OCI-LY7 (cell line): ENCODE data around the gene TMEM259. TPM values are rescaled to one million over a fixed set of nuclear protein-coding genes. Genes with fewer than 3 reads are reported as not detected.

Experiments used
- BruUV-seq: library from RNA; stranded (reverse); fragments of 400-500 nt; replicated peaks from 2 replicates; lab custom pipeline; 2021; lab: Mats Ljungman, UMichigan
- CTCF ChIA-PET: fragments of 300-600 bp; sonication (Branson Sonifier 250); formaldehyde crosslinking; loops from one replicate; lab custom pipeline; 2022; ENCODE audit warnings: antibody characterized with exemption; ENCODE audit not compliant: unreplicated experiment; lab: Charles Lee
- POLR2A ChIA-PET: fragments of 300-600 bp; sonication (Branson Sonifier 250); formaldehyde crosslinking; loops from one replicate; lab custom pipeline; 2022; ENCODE audit warnings: antibody characterized with exemption; lab: Charles Lee
- DNase-seq: peaks from one replicate; pipeline ENCODE4 v3.0.0-alpha.2; 2015; ENCODE audit warnings: low spot score
- H2AFZ ChIP-seq: fragments of 200-600 bp; sonication (generic), shearing (Covaris generic); 2 replicates; pipeline ENCODE4 v1.6.1; 2014; ENCODE audit warnings: mild to moderate bottlenecking, antibody characterized with exemption, low read length, moderate library complexity
- H3K27ac ChIP-seq: fragments of 200-600 bp; sonication (generic); 2 replicates; pipeline ENCODE4 v1.5.1; 2014; ENCODE audit warnings: mixed run types, low read depth, mild to moderate bottlenecking, moderate library complexity, low read length, inconsistent platforms; ENCODE audit not compliant: poor library complexity, severe bottlenecking
- H3K36me3 ChIP-seq: fragments of 200-600 bp; sonication (generic); 2 replicates; pipeline ENCODE4 v1.6.1; 2014; ENCODE audit warnings: mild to moderate bottlenecking, antibody characterized with exemption, low read length, moderate library complexity, mixed read lengths; ENCODE audit not compliant: insufficient read depth
- H3K4me1 ChIP-seq: fragments of 200-600 bp; sonication (generic); 2 replicates; pipeline ENCODE4 v1.5.1; 2014; ENCODE audit warnings: mild to moderate bottlenecking, low read length; ENCODE audit not compliant: insufficient read depth, poor library complexity, severe bottlenecking
- H3K4me2 ChIP-seq: fragments of 200-600 bp; sonication (generic); 2 replicates; pipeline ENCODE4 v1.6.1; 2014; ENCODE audit warnings: mild to moderate bottlenecking, low read length
- H3K4me3 ChIP-seq: fragments of 200-600 bp; sonication (generic); 2 replicates; pipeline ENCODE4 v1.5.1; 2014; ENCODE audit warnings: mild to moderate bottlenecking, low read depth, low read length; ENCODE audit not compliant: poor library complexity, severe bottlenecking
- H3K79me2 ChIP-seq: fragments of 200-600 bp; sonication (generic); 2 replicates; pipeline ENCODE4 v1.6.1; 2016; ENCODE audit warnings: low read depth, mild to moderate bottlenecking, low read length, moderate library complexity, mixed read lengths; ENCODE audit not compliant: insufficient read depth
- H3K9me2 ChIP-seq: fragments of 200-600 bp; sonication (generic); 2 replicates; pipeline ENCODE4 v1.6.1; 2016; ENCODE audit warnings: mild to moderate bottlenecking, low read length, mixed read lengths; ENCODE audit not compliant: insufficient read depth
- H3K9me3 ChIP-seq: fragments of 200-600 bp; sonication (generic); 2 replicates; pipeline ENCODE4 v1.6.1; 2014; ENCODE audit warnings: mild to moderate bottlenecking, mixed run types, low read length, mixed read lengths
- H4K20me1 ChIP-seq: fragments of 200-600 bp; sonication (generic); 2 replicates; pipeline ENCODE4 v1.6.1; 2014; ENCODE audit warnings: mild to moderate bottlenecking, antibody characterized with exemption, low read length, moderate library complexity, mixed read lengths; ENCODE audit not compliant: insufficient read depth
- EZH2phosphoT487 ChIP-seq: fragments of 200-600 bp; sonication (generic); IDR thresholded peaks from 2 replicates; pipeline ENCODE4 v1.6.1; 2018; ENCODE audit warnings: low read depth, borderline replicate concordance, mild to moderate bottlenecking, mixed run types, antibody characterized with exemption, low read length, moderate library complexity, mixed read lengths
- intact Hi-C: fragments of 100-400 bp; cut with micrococcal nuclease; formaldehyde crosslinking; loops from one replicate; pipeline ENCODE4 v1.10.0; 2022; ENCODE audit not compliant: unreplicated experiment
- total RNA-seq, 2 experiments: library from RNA; depleted of rRNA in 1 of 2; stranded (reverse); fragments of >200 nt in 1 of 2; shearing (Covaris generic) in 1 of 2; gene quantifications; 2 replicates each; pipeline ENCODE4 v1.2.3, GENCODE V29; 2014 to 2022
- TF ChIP-seq, protein P1 (sequence below): fragments of 200-600 bp; sonication (generic); conservative IDR thresholded peaks from 2 replicates; pipeline ENCODE4 v1.5.1; 2014; ENCODE audit warnings: mild to moderate bottlenecking, antibody characterized with exemption, low read length, moderate library complexity, mixed read lengths

TMEM259 gene
- total RNA-seq, 2 experiments from 2014 or later: 169 to 195 TPM

DNA sequence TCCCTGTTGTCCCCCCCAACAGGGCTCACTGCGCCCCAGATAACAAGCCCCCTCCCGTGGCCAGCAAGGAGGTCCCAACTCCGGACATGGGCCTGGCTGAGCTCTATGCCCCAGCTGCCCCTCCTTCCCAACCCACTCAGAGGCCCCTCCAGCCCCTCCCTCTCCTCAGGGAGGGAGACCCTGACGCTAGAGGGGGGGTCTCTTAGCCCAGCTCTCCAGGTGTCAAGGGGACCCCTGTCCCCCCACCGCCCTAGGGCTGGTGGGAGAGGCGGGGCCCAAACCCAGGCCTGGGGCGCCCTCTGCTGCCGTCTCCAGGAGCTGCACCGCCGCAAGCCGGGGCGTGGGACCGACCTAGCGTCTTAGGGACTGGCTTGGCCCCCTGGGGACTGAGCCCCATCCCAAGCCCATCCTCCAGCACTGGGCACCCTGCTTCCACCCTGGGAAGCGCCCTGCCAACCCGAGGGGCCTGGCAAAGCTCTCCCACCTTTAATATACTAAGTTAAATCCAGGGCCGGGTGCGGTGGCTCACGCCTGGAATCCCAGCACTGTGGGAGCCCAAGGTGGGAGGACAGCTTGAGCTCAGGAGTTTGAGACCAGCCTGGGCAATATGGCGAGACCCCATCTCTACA lies 19.3 kb downstream of the TMEM259 start:
- no peaks in the 10 kb centered on the region for H3K9me2 ChIP-seq
- H3K9me3 ChIP-seq: no peaks in the 10 kb centered on the region
- DNase-seq: peak; percentile 64
- intact Hi-C loops: loop anchor here (1.0 kb wide), 1 partner anchor 80 kb away; no protein-coding TSS in a partner anchor
- no peak overlapping the region for H3K4me3 ChIP-seq
- no peaks in the 10 kb centered on the region for H3K79me2 ChIP-seq
- H3K4me1 ChIP-seq: no peaks in the 10 kb centered on the region
- no TSS peak for BruUV-seq
- no peaks in the 10 kb centered on the region for H4K20me1 ChIP-seq
- no peak overlapping the region; the same call in 1 of the 2 replicates for H3K4me2 ChIP-seq
- ChIA-PET CTCF (interaction anchor here (0.5 kb wide), 1 partner anchor 25 kb away, joined by 4 read pairs; no protein-coding TSS in a partner anchor), POLR2A (interaction anchor here (0.6 kb wide), 1 partner anchor 191 kb away, joined by 3 read pairs; no protein-coding TSS in a partner anchor)
- TF ChIP-seq, protein P1, sequence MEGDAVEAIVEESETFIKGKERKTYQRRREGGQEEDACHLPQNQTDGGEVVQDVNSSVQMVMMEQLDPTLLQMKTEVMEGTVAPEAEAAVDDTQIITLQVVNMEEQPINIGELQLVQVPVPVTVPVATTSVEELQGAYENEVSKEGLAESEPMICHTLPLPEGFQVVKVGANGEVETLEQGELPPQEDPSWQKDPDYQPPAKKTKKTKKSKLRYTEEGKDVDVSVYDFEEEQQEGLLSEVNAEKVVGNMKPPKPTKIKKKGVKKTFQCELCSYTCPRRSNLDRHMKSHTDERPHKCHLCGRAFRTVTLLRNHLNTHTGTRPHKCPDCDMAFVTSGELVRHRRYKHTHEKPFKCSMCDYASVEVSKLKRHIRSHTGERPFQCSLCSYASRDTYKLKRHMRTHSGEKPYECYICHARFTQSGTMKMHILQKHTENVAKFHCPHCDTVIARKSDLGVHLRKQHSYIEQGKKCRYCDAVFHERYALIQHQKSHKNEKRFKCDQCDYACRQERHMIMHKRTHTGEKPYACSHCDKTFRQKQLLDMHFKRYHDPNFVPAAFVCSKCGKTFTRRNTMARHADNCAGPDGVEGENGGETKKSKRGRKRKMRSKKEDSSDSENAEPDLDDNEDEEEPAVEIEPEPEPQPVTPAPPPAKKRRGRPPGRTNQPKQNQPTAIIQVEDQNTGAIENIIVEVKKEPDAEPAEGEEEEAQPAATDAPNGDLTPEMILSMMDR: peak; percentile 88
- no peak for TF ChIP-seq EZH2phosphoT487
- no peak overlapping the region for H3K27ac ChIP-seq
- H3K36me3 ChIP-seq: peaks cover 4% of the 10 kb centered on the region
- no peak overlapping the region for H2AFZ ChIP-seq

DNA sequence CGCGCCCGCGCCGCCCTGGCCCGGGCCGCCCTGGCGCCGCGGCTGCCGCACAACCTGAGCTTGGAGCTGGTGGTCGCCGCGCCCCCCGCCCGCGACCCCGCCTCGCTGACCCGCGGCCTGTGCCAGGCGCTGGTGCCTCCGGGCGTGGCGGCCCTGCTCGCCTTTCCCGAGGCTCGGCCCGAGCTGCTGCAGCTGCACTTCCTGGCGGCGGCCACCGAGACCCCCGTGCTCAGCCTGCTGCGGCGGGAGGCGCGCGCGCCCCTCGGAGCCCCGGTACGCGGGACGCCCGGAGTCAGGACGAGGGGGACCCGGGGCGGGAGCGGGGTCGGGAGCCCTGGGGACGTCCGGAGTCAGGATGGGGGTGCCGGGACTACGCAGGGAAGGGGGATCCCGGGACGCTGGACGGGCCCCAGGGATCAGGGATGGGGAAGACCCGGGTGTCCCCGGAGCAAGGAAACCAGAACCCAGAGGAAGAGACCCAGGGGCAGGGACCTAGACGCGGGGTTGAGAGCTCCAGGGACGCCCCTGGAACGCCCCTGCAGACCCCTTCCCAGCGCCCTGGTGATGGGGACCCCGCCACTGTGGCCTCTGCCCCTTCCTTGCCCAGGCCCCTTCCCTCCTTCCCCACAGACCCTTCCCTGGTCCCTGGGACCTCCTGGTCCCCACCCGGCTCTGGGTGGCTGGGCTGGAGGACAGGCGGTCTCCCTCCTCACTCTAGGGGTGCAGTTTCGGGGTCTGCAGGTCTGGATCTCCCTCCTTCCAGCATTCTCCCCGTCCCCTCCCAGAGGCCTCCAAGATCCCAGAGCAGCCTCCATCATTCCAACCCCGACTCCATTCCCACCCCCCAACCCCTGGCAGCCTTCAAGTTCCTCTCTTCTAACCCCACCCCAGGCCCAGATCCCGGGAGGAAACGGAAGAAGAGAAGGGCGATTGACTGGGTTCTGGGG lies 20.1 kb downstream of the TMEM259 start:
- no TSS peak for BruUV-seq

More for the DNA sequence above, 20.1 kb downstream of the TMEM259 start:
- no peak overlapping the region for H3K4me3 ChIP-seq
- POLR2A ChIA-PET: interaction anchor here (0.6 kb wide), 1 partner anchor 192 kb away, joined by 3 read pairs; no protein-coding TSS in a partner anchor
- H3K4me2 ChIP-seq: no peak overlapping the region; the same call in 1 of the 2 replicates
- no peak overlapping the region for H2AFZ ChIP-seq
- H3K4me1 ChIP-seq: no peaks in the 10 kb centered on the region
- H3K9me2 ChIP-seq: no peaks in the 10 kb centered on the region
- H4K20me1 ChIP-seq: no peaks in the 10 kb centered on the region
- H3K79me2 ChIP-seq: no peaks in the 10 kb centered on the region
- H3K9me3 ChIP-seq: no peaks in the 10 kb centered on the region
- no peak for TF ChIP-seq EZH2phosphoT487
- TF ChIP-seq, protein P1: no peak
- intact Hi-C loops: loop anchor here (1.0 kb wide), 1 partner anchor 80 kb away; no protein-coding TSS in a partner anchor
- H3K27ac ChIP-seq: no peak overlapping the region
- H3K36me3 ChIP-seq: no peaks in the 10 kb centered on the region
- no peak for DNase-seq
- CTCF ChIA-PET: interaction anchor here (0.5 kb wide), 1 partner anchor 26 kb away, joined by 4 read pairs; no protein-coding TSS in a partner anchor
